Amniotic stem cell (primary cell): Measurements from ENCODE around the gene INSC.
A peak's percentile ranks its signal among the peaks of the same experiment; 100 is the strongest.

Experiments
- DNase-seq: peaks from one replicate; lab custom pipeline; 2025; lab: John Stamatoyannopoulos, UW

INSC gene

DNA sequence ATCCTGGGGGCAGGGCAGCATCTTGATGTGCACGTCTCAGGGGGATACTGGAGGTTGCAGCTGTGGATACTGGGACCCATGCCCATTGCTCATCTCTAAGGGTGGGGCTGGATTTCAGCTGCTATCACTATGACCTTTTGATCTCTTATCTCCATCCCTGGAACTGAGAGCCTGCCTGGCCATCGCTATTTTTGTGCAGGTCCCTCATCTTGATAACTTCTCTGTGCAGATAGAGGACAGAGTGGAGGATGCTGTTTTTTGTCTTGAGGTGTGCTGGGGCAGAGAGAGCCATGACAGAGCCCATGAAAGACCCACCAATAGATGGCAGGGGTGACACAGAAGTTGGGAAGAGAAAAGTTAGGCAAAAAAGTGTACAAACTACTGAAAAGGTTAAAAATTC lies 5.1 kb upstream of the INSC start:
- DNase-seq, result no peak

DNA sequence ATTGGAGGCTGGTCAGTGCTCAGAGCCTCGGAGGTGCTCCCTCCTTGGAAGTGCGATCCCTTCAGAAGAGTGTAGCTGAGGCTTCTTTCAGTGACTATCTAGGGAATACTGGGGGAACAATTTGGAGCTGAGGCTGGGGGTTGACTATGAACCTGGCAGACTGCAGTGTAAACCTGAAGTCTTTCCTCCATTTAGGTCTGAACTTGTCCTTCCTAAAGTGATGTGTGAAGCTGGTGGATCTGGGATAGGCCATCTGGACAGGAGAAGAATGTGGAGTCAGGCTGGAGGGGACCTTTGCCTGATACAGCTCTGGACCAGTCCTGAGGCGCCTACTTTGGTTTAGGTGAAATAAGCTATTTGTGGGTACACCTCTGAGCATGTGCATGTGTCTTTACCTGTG lies 3.5 kb upstream of the INSC start:
- no peak for DNase-seq

DNA sequence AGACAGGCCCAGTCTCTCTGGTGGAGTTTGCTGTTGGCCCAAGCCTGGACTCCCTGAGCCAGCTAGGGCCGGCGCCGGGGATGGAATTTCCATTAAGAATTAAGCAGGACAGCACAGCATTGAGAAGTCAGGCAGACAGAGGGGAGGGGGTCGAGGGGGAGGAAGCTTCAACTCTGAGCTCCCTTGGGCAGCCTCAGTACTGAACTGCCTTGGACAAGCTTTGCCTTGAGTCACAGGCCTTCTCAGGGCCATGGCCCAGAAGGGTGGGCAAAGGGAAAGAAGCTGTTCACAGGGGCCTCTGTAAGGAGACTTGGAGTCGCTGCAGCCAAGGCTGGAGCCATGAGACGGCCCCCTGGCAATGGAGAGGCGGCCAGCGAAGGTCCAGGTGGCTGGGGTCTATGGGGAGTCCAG lies 2.6 kb upstream of the INSC start:
- DNase-seq, result no peak

DNA sequence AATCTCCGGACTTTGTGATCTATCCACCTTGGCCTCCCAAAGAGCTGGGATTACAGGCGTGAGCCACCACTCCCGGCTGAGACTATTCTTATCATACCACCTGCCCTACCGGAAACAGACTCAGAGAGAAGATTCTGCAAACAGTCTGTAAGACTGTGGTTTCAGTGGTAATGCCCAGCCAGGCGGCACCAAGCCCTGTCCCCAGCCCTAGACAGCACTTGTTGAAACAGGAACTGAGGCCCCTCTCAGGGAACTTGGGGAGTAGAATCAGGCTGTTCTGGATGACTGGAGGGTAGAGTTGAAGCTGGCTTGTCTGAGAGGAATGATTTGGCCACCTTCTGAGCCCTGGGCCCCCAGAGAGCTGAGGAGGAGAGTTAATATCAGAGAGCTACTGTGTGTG lies 1.3 kb upstream of the INSC start:
- no peak for DNase-seq

DNA sequence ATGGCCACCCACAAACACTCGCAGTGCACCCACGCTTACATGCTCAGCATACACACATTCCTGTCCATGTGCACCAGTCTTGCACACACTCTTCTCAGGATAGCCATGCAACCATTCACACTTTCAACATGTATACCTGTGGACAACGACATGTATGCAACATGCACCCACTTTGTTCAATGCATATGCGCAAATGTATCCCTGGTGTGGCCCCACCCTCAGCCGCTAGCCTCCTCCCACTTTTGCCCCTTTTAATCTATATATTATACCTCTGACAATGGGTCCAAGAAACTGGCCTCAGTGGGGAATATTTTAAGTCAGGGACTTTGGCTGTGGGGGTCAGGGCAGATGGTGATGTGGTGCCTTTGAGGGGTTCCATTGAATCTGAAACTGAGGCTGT lies 963 bp downstream of the INSC start:
- DNase-seq, result no peak

DNA sequence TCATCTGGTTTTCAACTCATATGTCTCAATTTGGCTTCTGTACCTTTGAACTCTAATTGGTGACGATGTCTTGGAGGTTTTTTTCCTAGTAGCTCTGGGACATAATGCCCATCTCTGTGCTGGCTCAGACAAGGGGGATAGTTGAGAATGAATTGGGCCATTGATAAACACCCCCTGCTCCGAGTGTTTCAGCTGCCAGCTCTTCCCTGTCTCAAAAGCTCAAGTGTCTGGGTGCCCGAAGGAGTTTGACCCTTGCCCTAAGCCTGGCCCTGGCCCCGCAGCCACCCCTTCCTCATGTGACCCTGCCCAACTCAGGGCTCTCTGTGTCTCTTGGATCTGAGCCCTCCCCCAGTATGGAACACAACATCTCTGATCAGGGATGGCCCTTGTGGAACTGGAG lies 3.0 kb downstream of the INSC start:
- no peak for DNase-seq

DNA sequence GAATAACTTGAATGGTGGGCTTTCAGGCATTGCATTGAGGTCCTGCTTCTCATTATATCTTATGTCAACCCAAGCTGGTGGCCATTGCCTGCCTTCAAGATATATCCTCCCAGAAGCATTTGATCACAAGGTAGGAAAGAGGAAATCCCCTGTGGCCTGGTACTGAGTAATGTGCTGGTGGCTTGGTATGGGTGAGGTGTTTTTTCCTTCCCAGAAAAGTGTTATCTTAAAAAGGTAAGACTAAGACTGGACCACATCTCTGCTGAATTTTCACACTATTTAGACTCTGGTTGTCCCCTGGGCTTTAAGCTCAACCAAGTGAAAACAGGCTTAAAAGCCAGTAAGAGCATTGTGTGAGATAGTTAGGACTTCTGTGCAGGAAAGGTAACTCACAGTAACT lies 3.7 kb downstream of the INSC start:
- DNase-seq, result no peak

DNA sequence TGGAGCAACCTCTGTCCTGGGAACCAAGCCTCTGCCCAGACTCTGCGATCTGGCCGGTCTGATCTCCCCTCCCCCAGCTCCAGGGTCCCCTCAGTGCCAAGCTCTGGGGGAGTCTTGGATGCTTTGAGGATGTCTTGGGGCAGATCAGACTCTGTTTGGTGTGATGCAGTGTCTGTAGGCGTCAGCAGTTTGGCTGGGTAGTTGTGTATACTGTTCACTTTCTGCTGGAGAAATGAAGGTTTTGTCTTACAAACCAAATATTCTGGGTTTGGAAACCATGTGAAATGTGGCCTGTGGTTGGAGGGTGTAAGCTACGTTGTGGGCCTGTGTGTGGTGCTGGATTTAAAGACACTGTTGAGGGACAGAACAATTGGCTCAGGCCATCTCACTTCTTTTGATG lies 4.6 kb downstream of the INSC start:
- DNase-seq, result no peak

DNA sequence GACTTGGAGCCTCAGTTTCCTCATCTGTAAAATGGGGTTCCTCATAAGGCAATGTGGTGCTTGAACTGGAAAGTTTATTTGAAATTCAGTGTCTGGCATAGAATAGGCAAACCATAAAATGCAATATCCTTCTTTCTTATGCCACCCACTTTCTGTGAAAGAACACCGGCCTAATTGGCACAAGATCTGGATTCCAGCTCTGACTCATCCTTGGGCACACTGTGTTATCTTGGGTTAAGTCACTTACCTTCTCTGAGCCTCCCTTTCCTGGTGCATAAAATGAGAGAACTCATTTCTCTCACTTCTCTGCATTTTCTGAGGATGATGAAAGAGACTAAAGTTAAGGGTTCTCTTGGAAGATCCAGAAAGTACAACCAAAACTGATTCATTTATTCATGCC lies 5.1 kb downstream of the INSC start:
- DNase-seq, result no peak

DNA sequence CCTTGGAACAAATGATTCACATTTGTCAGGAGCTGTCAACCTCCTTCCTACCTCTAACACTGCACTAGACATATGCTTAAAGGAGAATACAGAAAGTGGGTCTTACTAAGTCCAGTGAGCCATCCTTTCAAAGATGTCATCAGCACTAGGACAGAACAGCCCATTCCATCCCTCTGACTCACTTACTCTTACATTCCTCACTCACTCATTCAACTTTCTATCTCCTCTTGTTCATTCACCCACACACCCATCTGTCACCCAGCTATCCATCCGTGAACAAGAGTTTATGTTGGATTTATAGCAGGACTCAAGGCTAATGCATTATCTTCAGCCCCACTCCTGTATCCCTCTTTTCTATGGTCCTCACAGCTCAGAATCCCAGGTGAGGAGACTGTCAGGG lies 9.1 kb downstream of the INSC start:
- peak; percentile 39 for DNase-seq

DNA sequence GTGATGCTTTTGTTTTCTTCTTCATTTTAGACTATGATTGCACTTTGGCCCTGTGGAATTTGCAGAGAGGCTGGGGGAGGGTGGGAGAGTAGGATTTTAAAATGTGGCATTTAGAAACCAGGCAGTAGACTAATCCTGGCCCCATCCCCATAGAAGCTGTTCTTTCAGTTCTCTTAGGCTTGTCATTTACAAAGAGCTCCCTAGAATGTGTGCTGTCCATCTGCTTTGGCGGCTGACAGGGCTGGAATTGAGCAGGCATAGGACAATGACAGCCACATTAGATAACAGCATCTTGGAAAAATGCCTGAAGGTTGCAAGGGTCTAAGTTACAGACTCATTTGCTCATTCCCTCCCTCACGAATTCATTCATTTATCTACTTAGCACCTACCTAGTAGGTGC lies 9.8 kb downstream of the INSC start:
- DNase-seq, result no peak

DNA sequence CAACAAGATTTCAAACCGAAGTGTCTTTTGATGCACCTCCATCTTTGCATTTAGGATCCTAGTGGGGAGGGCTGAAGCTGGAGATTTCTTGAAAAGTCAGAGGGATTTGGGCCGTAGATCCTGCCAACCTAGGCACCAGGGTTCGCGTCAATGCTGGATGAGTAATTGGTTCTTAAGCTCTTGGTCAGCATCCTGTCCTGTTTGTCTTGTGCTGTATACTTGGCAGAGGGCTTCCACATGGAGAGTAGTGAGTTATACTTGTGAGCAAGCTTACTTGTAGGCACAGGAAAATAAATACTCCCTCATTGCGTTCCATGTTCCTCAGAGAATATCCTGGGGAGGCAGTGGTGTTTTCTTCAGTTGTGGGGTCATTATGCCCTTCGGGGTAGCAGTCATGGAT lies 12.6 kb downstream of the INSC start:
- peak; percentile 44 for DNase-seq

DNA sequence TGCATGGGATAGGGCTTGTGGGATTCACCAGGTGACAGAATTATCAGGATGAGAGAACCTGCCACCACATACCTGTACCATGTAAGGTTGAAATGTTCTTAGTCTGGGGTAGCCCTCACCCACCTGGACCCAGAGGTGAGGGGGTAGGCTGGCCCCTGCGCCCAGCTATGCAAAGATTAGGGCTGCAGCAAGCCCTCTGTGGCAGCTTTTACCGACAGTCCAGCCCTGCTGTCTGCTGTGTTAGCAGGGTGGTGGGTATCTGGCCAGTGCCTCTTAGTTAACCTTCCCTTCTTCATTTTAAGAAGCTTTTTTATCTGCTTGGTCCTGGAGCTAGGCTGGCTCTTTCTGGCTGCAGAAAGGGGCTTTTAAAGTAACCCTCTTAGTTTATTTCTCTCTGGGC lies 13.9 kb downstream of the INSC start:
- no peak for DNase-seq

DNA sequence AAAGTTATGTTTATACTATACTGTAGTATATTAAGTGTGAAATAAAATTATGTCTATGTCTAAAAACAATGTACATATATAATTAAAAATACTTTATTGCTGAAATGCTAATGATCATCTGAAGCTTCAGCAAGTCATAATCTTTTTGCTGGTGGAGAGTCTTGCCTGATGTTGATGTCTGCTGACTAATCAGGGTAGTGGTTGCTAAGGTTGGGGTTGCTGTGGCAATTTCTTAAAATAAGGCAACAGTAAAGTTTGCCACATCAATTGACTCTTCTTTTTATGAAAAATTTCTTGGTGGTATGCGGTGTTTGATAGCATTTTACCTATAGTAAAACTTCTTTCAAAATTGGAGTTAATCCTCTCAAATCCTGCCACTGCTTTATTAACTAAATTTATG lies 21.4 kb downstream of the INSC start:
- DNase-seq, result no peak

DNA sequence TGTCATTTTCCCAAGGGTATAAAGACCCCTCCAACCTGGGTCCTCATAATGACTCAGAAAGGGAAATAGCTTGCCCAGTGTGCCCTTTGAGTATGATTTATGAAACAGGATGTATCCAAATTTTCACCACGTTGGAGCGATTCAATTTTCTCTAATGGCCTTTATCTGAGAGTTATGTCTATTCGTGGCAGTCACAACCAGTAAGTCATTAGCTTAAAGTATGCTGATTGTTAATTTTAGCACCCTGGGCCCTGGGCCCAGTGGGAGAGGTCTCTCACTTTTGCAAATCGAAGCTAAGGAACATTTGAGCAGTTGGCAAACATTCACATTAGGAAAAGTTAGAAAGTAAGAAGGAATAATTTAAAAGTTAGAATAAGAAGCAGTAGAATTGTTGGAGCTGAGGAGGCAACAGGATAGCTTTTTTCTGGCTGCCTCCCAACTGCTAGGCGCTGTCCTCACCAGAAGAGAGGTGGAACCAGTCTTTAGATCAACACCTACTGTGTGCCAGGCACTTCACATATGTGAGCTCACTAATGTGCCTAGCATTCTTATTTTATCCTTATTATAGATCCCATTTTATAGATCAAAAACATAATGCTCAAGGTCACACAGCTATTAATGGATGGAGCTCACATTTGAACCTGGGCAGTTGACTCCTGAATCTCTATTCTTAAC lies 24.5 kb downstream of the INSC start:
- no peak for DNase-seq

DNA sequence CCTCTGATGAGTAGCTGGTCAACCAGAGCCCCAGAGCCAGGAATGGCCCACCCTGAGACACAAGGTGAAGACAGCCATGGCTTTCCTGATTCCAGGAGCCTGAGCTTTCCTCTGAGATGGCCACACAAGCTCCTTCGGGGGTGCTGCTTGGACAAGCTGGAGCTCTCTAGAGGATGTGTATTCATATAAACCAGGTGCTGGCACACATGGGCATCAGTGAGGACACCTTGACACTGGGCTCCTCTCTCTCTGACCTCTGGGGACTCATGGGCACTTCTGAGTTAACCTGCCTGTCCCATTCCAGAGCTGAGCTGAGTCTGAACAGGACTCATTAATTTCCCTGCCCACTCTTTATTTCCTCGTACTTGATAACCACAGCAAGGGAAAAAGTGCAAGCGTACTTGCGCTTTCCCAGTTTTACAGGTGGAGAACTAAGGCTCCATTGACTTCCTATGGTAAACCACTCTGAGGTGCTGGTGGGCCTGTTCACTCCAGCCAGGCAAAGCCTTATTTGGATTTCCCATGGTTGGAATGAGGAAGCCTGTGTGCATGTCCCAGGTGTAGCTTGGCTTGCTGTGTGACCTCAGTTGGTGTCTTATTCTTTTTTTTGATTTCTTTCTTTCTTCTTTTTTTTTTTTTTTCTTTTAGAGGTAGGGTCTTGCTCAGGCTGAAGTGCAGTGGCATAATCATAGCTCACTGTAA lies 25.4 kb downstream of the INSC start:
- no peak for DNase-seq

DNA sequence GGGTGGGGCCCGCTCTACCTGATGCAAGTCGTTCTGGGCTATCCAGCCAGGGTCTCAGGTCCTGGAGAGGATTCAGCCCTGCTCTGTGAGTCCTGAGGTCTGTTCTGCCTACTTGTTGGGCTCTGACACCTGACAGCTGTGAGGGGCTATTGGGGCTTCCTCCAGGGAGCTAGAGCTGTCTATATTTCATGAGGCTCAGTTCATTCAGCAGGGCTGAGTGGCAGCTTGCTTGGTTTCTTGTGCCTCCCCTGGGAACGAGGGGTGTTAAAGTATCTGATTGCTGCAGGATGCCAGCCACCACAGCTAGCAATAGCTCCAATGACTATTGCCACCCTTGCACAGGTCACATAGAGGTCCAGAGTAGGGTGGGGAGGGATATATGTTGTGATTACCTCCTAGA lies 26.7 kb downstream of the INSC start:
- DNase-seq, result no peak

DNA sequence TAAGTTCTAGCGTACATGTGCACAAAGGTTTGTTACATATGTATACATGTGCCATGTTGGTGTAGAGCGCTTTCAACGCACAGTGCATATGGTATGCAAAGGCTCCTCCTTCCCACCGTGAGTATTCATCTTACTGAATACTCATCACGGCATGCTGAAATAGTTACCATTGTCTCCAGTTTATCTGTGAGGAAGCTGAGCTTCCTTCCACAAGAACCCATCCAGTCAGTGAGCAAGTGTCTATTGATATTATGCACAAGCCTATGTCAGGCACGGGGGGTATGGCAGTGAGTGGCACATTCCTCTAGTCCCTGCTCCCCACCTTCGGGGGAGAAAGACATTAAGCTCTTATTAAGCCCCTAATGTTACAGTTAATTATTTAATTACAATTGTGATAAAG lies 28.1 kb downstream of the INSC start:
- no peak for DNase-seq

DNA sequence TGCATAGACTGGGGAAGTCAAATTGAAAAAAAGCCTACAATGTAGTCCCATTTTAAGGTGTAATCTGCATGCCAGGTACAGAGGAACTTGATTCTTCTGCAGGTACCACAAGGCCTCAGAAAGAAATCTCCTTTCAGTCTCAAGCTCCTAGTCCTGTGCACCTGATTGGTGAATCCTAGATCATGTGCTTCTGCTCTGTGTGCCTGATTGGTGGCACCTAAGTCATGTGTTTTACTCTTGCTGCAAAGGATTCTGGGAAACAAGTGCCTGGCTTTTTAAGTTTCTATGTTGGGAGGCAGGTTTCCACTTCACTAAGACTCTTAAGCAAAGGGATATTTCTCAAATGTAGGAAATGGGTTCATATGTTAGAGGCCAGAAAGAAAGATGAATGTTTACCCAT lies 29.1 kb downstream of the INSC start:
- DNase-seq, result no peak

DNA sequence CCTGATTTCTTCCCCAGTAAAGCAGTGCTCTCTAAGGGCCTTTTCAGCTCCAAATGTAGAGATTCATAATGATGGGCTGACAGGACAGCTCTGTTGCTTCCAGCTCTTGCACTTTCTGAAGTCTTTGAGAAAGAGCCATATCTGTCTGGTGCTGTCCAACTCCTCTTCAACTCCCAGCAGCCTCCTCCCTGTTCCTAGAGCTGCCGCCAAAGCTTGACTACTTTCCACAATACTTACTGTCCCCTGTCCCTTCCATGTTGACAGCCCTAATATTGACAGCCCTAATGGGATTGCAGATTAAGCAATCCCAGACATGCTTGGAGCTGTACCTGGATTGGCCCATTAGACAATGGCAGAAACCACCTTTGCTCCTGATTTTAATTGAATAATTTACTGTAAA lies 29.6 kb downstream of the INSC start:
- no peak for DNase-seq

DNA sequence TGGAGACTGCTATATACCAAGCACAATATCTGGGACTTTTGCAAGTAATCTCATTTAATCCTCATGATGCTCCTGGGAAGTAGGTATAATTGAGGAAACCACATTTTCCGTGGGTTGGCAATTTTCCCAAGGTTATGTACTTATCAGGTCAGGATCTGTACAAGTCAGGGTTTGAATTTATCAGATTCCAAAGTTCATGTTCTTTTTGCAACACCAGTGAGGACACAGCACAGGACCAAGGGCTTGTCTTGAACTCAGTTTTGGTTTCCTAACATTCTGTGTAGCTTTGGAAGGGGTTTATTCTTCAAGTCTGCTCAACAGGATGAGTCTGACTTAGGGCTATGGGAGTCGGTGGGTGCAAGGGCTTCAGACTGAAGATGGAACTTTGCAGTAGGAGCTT lies 30.4 kb downstream of the INSC start:
- no peak for DNase-seq

DNA sequence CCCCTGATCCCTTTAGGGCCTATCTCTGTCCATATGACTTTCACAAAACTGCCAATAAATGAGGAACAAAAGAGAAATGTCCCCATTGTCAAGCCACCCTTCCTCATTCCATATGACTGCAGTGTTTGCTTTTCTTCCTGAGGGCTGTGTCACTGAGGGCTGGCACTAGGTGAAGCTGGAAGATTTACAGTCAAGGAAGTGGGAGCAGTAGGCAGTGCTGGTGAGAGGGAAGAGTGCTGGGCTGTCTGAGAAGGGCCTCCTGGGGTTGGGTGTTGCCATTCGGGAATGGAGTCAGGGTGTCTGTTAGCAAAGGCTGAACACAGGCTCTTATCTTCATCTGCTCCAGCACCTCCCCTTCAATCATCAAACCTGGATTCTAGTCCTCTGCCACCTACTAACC lies 30.9 kb downstream of the INSC start:
- DNase-seq, result no peak

DNA sequence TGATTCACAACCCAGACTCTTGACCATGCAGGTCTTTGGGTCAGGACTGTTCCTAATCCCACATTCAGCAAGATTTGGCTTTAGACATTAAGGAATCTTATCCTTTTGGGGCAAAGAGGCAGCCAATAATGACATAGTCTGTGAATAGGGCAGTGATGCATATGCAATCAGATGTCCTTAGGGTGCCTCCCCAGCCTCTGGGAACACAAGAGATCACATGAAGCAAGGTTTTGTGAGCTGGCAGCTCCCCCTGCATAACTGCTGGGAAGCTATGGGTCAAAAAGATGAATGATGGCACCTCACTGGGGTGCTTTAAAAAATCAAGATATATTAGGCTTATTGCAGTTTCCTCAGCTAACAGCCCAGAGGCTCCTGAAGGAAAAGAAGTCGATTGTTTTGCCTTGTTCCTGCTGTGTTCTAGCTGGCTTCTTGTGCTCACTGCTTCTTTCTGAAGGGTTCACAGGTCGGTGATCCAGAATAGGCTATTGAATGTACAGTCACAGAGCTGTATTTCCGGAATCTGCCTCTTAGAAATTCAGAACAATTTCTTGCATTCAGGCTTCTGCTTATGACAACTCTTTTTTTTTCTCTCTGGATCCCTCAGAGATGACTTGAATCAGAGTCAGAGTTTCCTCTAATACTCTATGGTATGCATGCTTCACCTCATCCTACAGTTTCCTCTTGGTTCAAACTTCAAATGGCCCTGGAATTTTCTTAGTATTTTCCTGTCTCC lies 31.7 kb downstream of the INSC start:
- DNase-seq, result peak; percentile 28

DNA sequence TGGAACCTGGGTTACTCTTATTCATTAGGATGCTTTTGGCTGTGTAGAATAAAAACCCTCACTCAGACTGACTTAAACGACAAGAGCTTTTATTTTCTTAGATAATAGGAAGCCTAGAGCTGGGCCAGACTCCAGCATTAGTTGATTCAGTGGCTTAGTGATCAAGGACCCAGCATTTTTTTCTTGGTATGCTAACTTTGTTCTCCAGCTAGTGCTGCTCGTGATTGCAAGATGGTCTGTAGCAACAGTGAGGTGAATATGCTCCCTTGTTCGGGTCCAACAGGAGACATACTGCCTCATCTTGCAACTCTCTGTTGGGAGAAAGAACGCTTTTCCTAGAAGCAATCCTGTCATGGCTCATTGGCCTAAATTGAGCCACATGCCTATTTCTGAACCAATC lies 33.4 kb downstream of the INSC start:
- no peak for DNase-seq
